ENCODE results near the gene APMAP. TPM values are rescaled to one million over a fixed set of nuclear protein-coding genes. Genes with fewer than 3 reads are reported as not detected.

The APMAP gene
- total and polyA plus RNA-seq, 9 donors, result 43.4 to 66.4 (median 53.0) TPM

GRCh38 chr20:24918579-24919566, 73.7 kb downstream of the APMAP start:
- Histone ChIP-seq H3K9me3 (replicated peaks; ENCODE audit: control insufficient read depth, low read depth, low read length) (no peaks in the 10 kb centered on the region), H3K4me3 (ENCODE audit: low read length) (no peak overlapping the region), H3K4me1 (ENCODE audit: control insufficient read depth, insufficient read depth, low read length) (peaks cover 10% of the 10 kb centered on the region), H3K27me3 (ENCODE audit: control insufficient read depth, insufficient read depth, low read length) (no peaks in the 10 kb centered on the region), H3K27ac (ENCODE audit: low read length) (no peak overlapping the region), H3K36me3 (ENCODE audit: control insufficient read depth, insufficient read depth, low read length) (no peaks in the 10 kb centered on the region)
- DNase-seq, result no peak
- 55% methylated on average over 7 of the region's 17 CpGs for WGBS (ENCODE audit: insufficient coverage)

- H3K36me3 ChIP-seq (ENCODE audit: control insufficient read depth, insufficient read depth, low read length), result no peaks in the 10 kb centered on the region
- no peak overlapping the region for H3K27ac ChIP-seq (ENCODE audit: low read length)
- H3K27me3 ChIP-seq (ENCODE audit: control insufficient read depth, insufficient read depth, low read length), result no peaks in the 10 kb centered on the region
- H3K4me3 ChIP-seq (ENCODE audit: low read length), result no peak overlapping the region
- H3K9me3 ChIP-seq (replicated peaks; ENCODE audit: control insufficient read depth, low read depth, low read length), result no peaks in the 10 kb centered on the region
- DNase-seq, result peak; percentile 82
- 13% methylated on average over 26 of the region's 34 CpGs for WGBS (ENCODE audit: insufficient coverage)
- H3K4me1 ChIP-seq (ENCODE audit: control insufficient read depth, insufficient read depth, low read length), result peaks cover 10% of the 10 kb centered on the region
These were observed 74.6 kb downstream of the APMAP start for GRCh38 chr20:24917797-24918578.

DNA sequence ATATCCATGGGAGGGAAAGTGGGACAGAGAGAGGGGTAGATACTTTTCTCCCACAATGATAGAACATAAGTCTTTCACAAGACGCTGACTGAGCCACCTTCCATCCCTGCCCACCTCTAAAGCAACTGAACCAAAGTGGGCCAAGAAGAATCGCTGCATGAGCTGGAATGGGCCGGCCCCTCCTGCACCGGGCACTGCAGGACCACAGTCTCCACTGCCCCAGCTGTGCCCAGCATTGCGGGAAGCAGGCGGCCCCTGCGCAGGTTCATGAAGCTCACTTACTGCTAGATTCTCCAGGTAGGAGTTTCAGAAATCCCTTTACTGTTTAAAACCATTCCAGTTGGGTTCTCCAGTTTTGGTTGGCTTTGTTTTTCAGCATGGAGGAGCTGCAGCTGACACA, 75.5 kb downstream of the APMAP start:
- WGBS (ENCODE audit: insufficient coverage), result 74% methylated on average over 6 of the region's 7 CpGs
- Histone ChIP-seq H3K27me3 (ENCODE audit: control insufficient read depth, insufficient read depth, low read length) (no peaks in the 10 kb centered on the region), H3K27ac (ENCODE audit: low read length) (no peak overlapping the region), H3K4me3 (ENCODE audit: low read length) (no peak overlapping the region), H3K36me3 (ENCODE audit: control insufficient read depth, insufficient read depth, low read length) (no peaks in the 10 kb centered on the region), H3K4me1 (ENCODE audit: control insufficient read depth, insufficient read depth, low read length) (peaks cover 10% of the 10 kb centered on the region), H3K9me3 (replicated peaks; ENCODE audit: control insufficient read depth, low read depth, low read length) (no peaks in the 10 kb centered on the region)
- DNase-seq, result no peak

DNA sequence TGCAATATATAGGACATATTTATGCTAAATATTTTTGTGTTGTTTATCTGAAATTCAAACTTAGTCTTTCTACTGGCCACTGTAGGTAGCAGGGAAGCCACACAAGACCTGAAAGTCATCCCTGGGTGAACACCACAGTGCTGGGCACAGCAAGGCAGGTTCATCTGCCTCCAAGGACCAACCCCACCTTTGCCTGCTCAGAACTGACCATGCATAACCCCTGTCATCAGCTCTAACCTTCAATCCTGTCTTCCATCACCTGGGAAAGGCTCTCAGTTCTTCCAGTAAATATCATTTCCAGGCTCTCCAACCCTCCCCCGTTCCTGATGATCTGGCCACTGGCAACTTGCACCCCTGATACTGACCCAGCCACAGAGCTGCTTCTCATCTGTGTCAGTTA, 76.1 kb downstream of the APMAP start:
- H3K27ac ChIP-seq (ENCODE audit: low read length), result no peak overlapping the region
- H3K4me1 ChIP-seq (ENCODE audit: control insufficient read depth, insufficient read depth, low read length), result peaks cover 10% of the 10 kb centered on the region
- no CpG with 5 or more reads among the region's 1 CpG for WGBS (ENCODE audit: insufficient coverage)
- no peak for DNase-seq
- H3K4me3 ChIP-seq (ENCODE audit: low read length), result no peak overlapping the region
- H3K9me3 ChIP-seq (replicated peaks; ENCODE audit: control insufficient read depth, low read depth, low read length), result no peaks in the 10 kb centered on the region
- H3K36me3 ChIP-seq (ENCODE audit: control insufficient read depth, insufficient read depth, low read length), result no peaks in the 10 kb centered on the region
- H3K27me3 ChIP-seq (ENCODE audit: control insufficient read depth, insufficient read depth, low read length), result no peaks in the 10 kb centered on the region

- no peaks in the 10 kb centered on the region for H3K27me3 ChIP-seq (ENCODE audit: control insufficient read depth, insufficient read depth, low read length)
- 95% methylated on average over 5 of the region's 7 CpGs for WGBS (ENCODE audit: insufficient coverage)
These were observed 76.7 kb downstream of the APMAP start for GRCh38 chr20:24915892-24916291.

GRCh38 chr20:24915440-24915839, 77.1 kb downstream of the APMAP start:
- no peaks in the 10 kb centered on the region for H3K9me3 ChIP-seq (replicated peaks; ENCODE audit: control insufficient read depth, low read depth, low read length)
- peaks cover 10% of the 10 kb centered on the region for H3K4me1 ChIP-seq (ENCODE audit: control insufficient read depth, insufficient read depth, low read length)
- no peak for DNase-seq
- H3K27ac ChIP-seq (ENCODE audit: low read length), result no peak overlapping the region
- no peaks in the 10 kb centered on the region for H3K27me3 ChIP-seq (ENCODE audit: control insufficient read depth, insufficient read depth, low read length)
- WGBS (ENCODE audit: insufficient coverage), result 89% methylated on average over 8 of the region's 9 CpGs
- no peaks in the 10 kb centered on the region for H3K36me3 ChIP-seq (ENCODE audit: control insufficient read depth, insufficient read depth, low read length)
- H3K4me3 ChIP-seq (ENCODE audit: low read length), result no peak overlapping the region

More at GRCh38 chr20:24915892-24916291, 76.7 kb downstream of the APMAP start:
- no peak overlapping the region for H3K27ac ChIP-seq (ENCODE audit: low read length)
- no peak for DNase-seq
- H3K4me3 ChIP-seq (ENCODE audit: low read length), result no peak overlapping the region
- no peaks in the 10 kb centered on the region for H3K9me3 ChIP-seq (replicated peaks; ENCODE audit: control insufficient read depth, low read depth, low read length)
- H3K36me3 ChIP-seq (ENCODE audit: control insufficient read depth, insufficient read depth, low read length), result no peaks in the 10 kb centered on the region
- peaks cover 10% of the 10 kb centered on the region for H3K4me1 ChIP-seq (ENCODE audit: control insufficient read depth, insufficient read depth, low read length)

- 72% methylated on average over 3 of the region's 14 CpGs for WGBS (ENCODE audit: insufficient coverage)
These were observed 77.9 kb downstream of the APMAP start for GRCh38 chr20:24914388-24915241.

DNA sequence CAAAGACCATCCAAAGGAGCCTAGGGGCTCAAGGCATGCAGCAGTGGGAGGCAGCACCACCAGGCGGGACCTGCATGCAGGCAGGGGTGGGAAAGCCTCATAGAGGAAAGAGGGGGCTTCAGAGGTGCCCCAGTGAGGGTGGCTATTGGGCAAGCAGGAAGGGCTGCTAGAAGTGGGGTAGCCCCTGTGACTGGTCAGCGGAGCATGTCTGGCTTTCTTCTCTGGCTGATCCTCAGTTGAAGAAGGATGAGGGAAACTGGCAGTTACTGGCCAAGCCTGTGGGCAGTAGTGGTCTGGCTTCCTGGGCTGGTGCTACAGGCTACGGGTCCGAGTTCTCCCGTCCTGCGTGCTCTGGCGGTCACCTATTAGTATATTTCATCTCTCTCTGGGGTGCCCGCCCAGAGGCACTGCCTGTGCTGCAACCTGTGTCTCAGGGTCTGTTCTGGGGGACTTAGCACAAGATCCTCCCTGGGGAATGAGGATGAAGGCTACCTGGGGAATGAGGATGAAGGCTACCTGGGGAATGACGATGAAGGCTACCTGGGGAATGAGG, 79.4 kb downstream of the APMAP start:
- peaks cover 3% of the 10 kb centered on the region for H3K4me1 ChIP-seq (ENCODE audit: control insufficient read depth, insufficient read depth, low read length)
- no peak overlapping the region for H3K4me3 ChIP-seq (ENCODE audit: low read length)
- no peaks in the 10 kb centered on the region for H3K36me3 ChIP-seq (ENCODE audit: control insufficient read depth, insufficient read depth, low read length)
- H3K27ac ChIP-seq (ENCODE audit: low read length), result no peak overlapping the region
- peaks cover 3% of the 10 kb centered on the region for H3K9me3 ChIP-seq (replicated peaks; ENCODE audit: control insufficient read depth, low read depth, low read length)
- 78% methylated on average over 3 of the region's 9 CpGs for WGBS (ENCODE audit: insufficient coverage)
- DNase-seq, result no peak
- H3K27me3 ChIP-seq (ENCODE audit: control insufficient read depth, insufficient read depth, low read length), result no peaks in the 10 kb centered on the region

More at GRCh38 chr20:24914388-24915241, 77.9 kb downstream of the APMAP start:
- Histone ChIP-seq H3K4me1 (ENCODE audit: control insufficient read depth, insufficient read depth, low read length) (peaks cover 10% of the 10 kb centered on the region), H3K27me3 (ENCODE audit: control insufficient read depth, insufficient read depth, low read length) (no peaks in the 10 kb centered on the region), H3K4me3 (ENCODE audit: low read length) (no peak overlapping the region), H3K27ac (ENCODE audit: low read length) (no peak overlapping the region), H3K9me3 (replicated peaks; ENCODE audit: control insufficient read depth, low read depth, low read length) (no peaks in the 10 kb centered on the region), H3K36me3 (ENCODE audit: control insufficient read depth, insufficient read depth, low read length) (no peaks in the 10 kb centered on the region)
- DNase-seq, result no peak

Data from muscle of leg (tissue), 11 donors.